K562 (cell line): ENCODE measurements around the gene FARP2. TPM values are rescaled to one million over a fixed set of nuclear protein-coding genes. Genes with fewer than 3 reads are reported as not detected.
A peak's percentile ranks its signal among the peaks of the same experiment; 100 is the strongest.

Experiments
- CAMTA2 ChIP-seq: fragments of 250-450 bp; sonication (Bioruptor Pico); conservative IDR thresholded peaks from 2 replicates; pipeline ENCODE4 v1.5.1; 2022
- EHMT2 ChIP-seq: fragments of 450-650 bp; IDR thresholded peaks from 2 replicates; pipeline ENCODE4 v1.6.1; 2018; ENCODE audit warnings: antibody characterized with exemption
- ELF1 ChIP-seq: fragments of 200-800 bp; sonication (Bioruptor generic); IDR thresholded peaks from 2 replicates; pipeline ENCODE4 v1.6.1; 2016; ENCODE audit warnings: missing genetic modification characterization, missing compliant biosample characterization
- GABPA ChIP-seq: fragments of 200-800 bp; sonication (Bioruptor generic); conservative IDR thresholded peaks from 2 replicates; pipeline ENCODE4 v1.6.1; 2016; ENCODE audit warnings: low read depth, missing genetic modification characterization, missing compliant biosample characterization
- HMG20A ChIP-seq: fragments of 450-650 bp; formaldehyde crosslinking; conservative IDR thresholded peaks from 2 replicates; pipeline ENCODE4 v1.4.0; 2020; ENCODE audit warnings: mild to moderate bottlenecking, mixed read lengths
- HNRNPK ChIP-seq: fragments of 200-400 bp; formaldehyde crosslinking; IDR thresholded peaks from one replicate; pipeline ENCODE4 v1.6.1; 2018; ENCODE audit warnings: mild to moderate bottlenecking, low read depth, low read length; ENCODE audit not compliant: poor library complexity, severe bottlenecking
- IRF9 ChIP-seq: fragments of 450-650 bp; IDR thresholded peaks from 2 replicates; pipeline ENCODE4 v1.6.1; 2016; ENCODE audit warnings: missing biosample characterization, missing genetic modification characterization
- MAFF ChIP-seq: IDR thresholded peaks from 2 replicates; pipeline ENCODE4 v1.6.1; 2012; ENCODE audit warnings: low read length, improper control_type of control experiment
- MEIS2 ChIP-seq: fragments of 450-650 bp; IDR thresholded peaks from 2 replicates; pipeline ENCODE4 v1.6.1; 2014; ENCODE audit warnings: mild to moderate bottlenecking; ENCODE audit not compliant: partially characterized antibody
- MLLT1 ChIP-seq, 2 experiments: fragments of 450-650 bp; IDR thresholded peaks; 2 replicates each; pipeline ENCODE4 v1.6.1; 2016
- NFIC ChIP-seq: fragments of 450-650 bp; IDR thresholded peaks from 2 replicates; pipeline ENCODE4 v1.6.1; 2017; ENCODE audit warnings: mild to moderate bottlenecking, inconsistent platforms
- NFXL1 ChIP-seq: fragments of 450-650 bp; formaldehyde crosslinking; IDR thresholded peaks from 2 replicates; pipeline ENCODE4 v1.4.0; 2021; ENCODE audit warnings: mild to moderate bottlenecking
- PHB2 ChIP-seq: fragments of 450-650 bp; IDR thresholded peaks from 2 replicates; pipeline ENCODE4 v1.6.1; 2017; ENCODE audit warnings: low read depth
- PHF21A ChIP-seq: fragments of 450-650 bp; IDR thresholded peaks from 2 replicates; pipeline ENCODE4 v1.6.1; 2017; ENCODE audit warnings: low read depth, borderline replicate concordance
- SAP30 ChIP-seq: fragments of 200-600 bp; sonication (generic); IDR thresholded peaks from 2 replicates; pipeline ENCODE4 v1.6.1; 2012; ENCODE audit warnings: borderline replicate concordance, low read depth, mild to moderate bottlenecking, moderate library complexity, low read length, control low read depth, inconsistent platforms; ENCODE audit not compliant: insufficient read depth, poor library complexity, severe bottlenecking
- SFPQ ChIP-seq: fragments of 200-400 bp; formaldehyde crosslinking; IDR thresholded peaks from 2 replicates; pipeline ENCODE4 v1.6.1; 2017; ENCODE audit warnings: mild to moderate bottlenecking, low read depth, low read length, moderate library complexity
- STAG1 ChIP-seq: sonication (generic); formaldehyde crosslinking; IDR thresholded peaks from 2 replicates; pipeline ENCODE4 v1.5.0; 2020; ENCODE audit warnings: missing genetic modification reagents, borderline replicate concordance
- STAT5A ChIP-seq: IDR thresholded peaks from 2 replicates; pipeline ENCODE4 v1.6.1; 2012; ENCODE audit warnings: low read length, inconsistent platforms, borderline replicate concordance
- YBX1 ChIP-seq: fragments of 450-650 bp; IDR thresholded peaks from 2 replicates; pipeline ENCODE4 v1.7.1; 2016; ENCODE audit warnings: mild to moderate bottlenecking
- ZBTB7A ChIP-seq: IDR thresholded peaks from 2 replicates; pipeline ENCODE4 v1.6.1; 2011; ENCODE audit warnings: low read depth, mild to moderate bottlenecking, low read length, moderate library complexity, borderline replicate concordance; ENCODE audit not compliant: control insufficient read depth
- ZNF41 ChIP-seq: fragments of 250-450 bp; sonication (Bioruptor Pico); conservative IDR thresholded peaks from 2 replicates; pipeline ENCODE4 v1.4.0; 2020; ENCODE audit warnings: mild to moderate bottlenecking
- ZNF695 ChIP-seq: fragments of 450-650 bp; formaldehyde crosslinking; IDR thresholded peaks from 2 replicates; pipeline ENCODE4 v1.4.0; 2020; ENCODE audit warnings: mild to moderate bottlenecking, moderate library complexity
- ZNF75A ChIP-seq: fragments of 450-650 bp; formaldehyde crosslinking; IDR thresholded peaks from 2 replicates; pipeline ENCODE4 v1.4.0; 2020; ENCODE audit warnings: mild to moderate bottlenecking
- polyA plus RNA-seq, 8 experiments: library from polyadenylated mRNA; depleted of rRNA in 4 of 8; stranded (reverse) in 5 of 8; unstranded in 3 of 8; fragments of >200 nt; fragmentation: Nextera tagmentation in 2 of 8; fragmentation: Illumina TruSeq in 1 of 8; extraction: Ambion mirVana in 2 of 8; extraction: Trizol in 1 of 8; gene quantifications; 2 replicates each; pipeline versions ENCODE4 v1.2.1 to v1.2.3, GENCODE V29; 2011 to 2014; ENCODE audit warnings: inconsistent platforms in 1 of 8, missing spikeins in 1 of 8
- total RNA-seq, 7 experiments: library from RNA; depleted of rRNA in 6 of 7; stranded (reverse); fragments of >200 nt in 6 of 7; fragmentation: Illumina TruSeq in 2 of 7; extraction: Trizol in 2 of 7; gene quantifications; 2 replicates each; pipeline versions ENCODE4 v1.2.1 to v1.2.3, GENCODE V29; 2011 to 2021; ENCODE audit warnings: low replicate concordance in 1 of 7

FARP2 gene
- total and polyA plus RNA-seq, 9 of the 15 experiments (the other 6 are each of a cell fraction or from before 2014, with no cell fraction given), result 4.1 to 38.1 (median 21.1) TPM

GRCh38 chr2:241443486-241444223, 87.6 kb downstream of the FARP2 start (continued):
- no peak for TF ChIP-seq SFPQ
- TF ChIP-seq ZBTB7A, result no peak
- no peak for TF ChIP-seq ZNF695
- no peak for TF ChIP-seq ZNF75A (CRISPR knock-in tag)
- no peak for TF ChIP-seq STAG1 (CRISPR knock-in tag)
- TF ChIP-seq PHB2, result no peak
- TF ChIP-seq NFXL1 (CRISPR knock-in tag), result no peak
- TF ChIP-seq STAT5A, result no peak
- no peak for TF ChIP-seq ZNF41 (CRISPR knock-in tag)
- no peak for TF ChIP-seq CAMTA2
- no peak for TF ChIP-seq IRF9 (tag)
- TF ChIP-seq GABPA (tag), result no peak
- no peak for TF ChIP-seq PHF21A
- peak in 1 of 2 experiments; percentile 87; a peak in 2 of 4 replicates for TF ChIP-seq MLLT1 (IDR thresholded peaks at IDR 0.05)
- peak; percentile 98 for TF ChIP-seq NFIC
- TF ChIP-seq EHMT2, result no peak
- no peak for TF ChIP-seq HNRNPK
- TF ChIP-seq MEIS2, result no peak
- no peak for TF ChIP-seq HMG20A
- TF ChIP-seq ELF1 (tag), result no peak
- TF ChIP-seq MAFF, result peak; percentile 5; the same call in 1 of the 2 replicates
- TF ChIP-seq YBX1, result no peak
- TF ChIP-seq SAP30, result no peak
